HG02642 (cell line): ENCODE results near the gene WDR64.
"Not testable (repeated sequence)": the region's sequence is repeated elsewhere in the genome, so short reads cannot be mapped to it uniquely, and the experiment has no call there.

ENCODE experiments used
- ATAC-seq: cut with Tn5 transposase; IDR thresholded peaks from one replicate; pipeline ENCODE4 v1.9.1; 2021; ENCODE audit warnings: mild to moderate bottlenecking; ENCODE audit not compliant: unreplicated experiment, poor library complexity

WDR64 gene

GRCh38 chr1:241724741-241725356 is 72.8 kb downstream of the WDR64 start:
- no peak for ATAC-seq

- ATAC-seq: no peak
Measured at GRCh38 chr1:241730031-241730430, 78.0 kb downstream of the WDR64 start.

GRCh38 chr1:241733899-241734298 is 81.8 kb downstream of the WDR64 start:
- ATAC-seq: no peak

- ATAC-seq: no peak
Measured at GRCh38 chr1:241734533-241734932, 82.5 kb downstream of the WDR64 start.

- not testable (repeated sequence) for ATAC-seq
Measured at GRCh38 chr1:241735493-241735926, 83.4 kb downstream of the WDR64 start.

GRCh38 chr1:241736387-241736786 is 84.3 kb downstream of the WDR64 start:
- no peak for ATAC-seq

GRCh38 chr1:241738284-241739078 is 86.4 kb downstream of the WDR64 start:
- ATAC-seq: no peak

GRCh38 chr1:241742084-241742483 is 90.0 kb downstream of the WDR64 start:
- ATAC-seq: no peak

GRCh38 chr1:241744591-241744990 is 92.5 kb downstream of the WDR64 start:
- no peak for ATAC-seq

GRCh38 chr1:241747992-241748391 is 95.9 kb downstream of the WDR64 start:
- no peak for ATAC-seq

- no peak for ATAC-seq
Measured at GRCh38 chr1:241749041-241749944, 97.2 kb downstream of the WDR64 start.

- ATAC-seq: no peak
Measured at GRCh38 chr1:241749945-241750695, 98.0 kb downstream of the WDR64 start.

GRCh38 chr1:241751524-241751923 is 99.4 kb downstream of the WDR64 start:
- no peak for ATAC-seq

GRCh38 chr1:241762713-241763339 is 110.7 kb downstream of the WDR64 start:
- ATAC-seq: no peak

- ATAC-seq: no peak
Measured at GRCh38 chr1:241765390-241765789, 113.3 kb downstream of the WDR64 start.

GRCh38 chr1:241767737-241768136 is 115.7 kb downstream of the WDR64 start:
- no peak for ATAC-seq

- ATAC-seq: no peak
Measured at GRCh38 chr1:241770115-241770514, 118.0 kb downstream of the WDR64 start.

- ATAC-seq: no peak
Measured at GRCh38 chr1:241771117-241771516, 119.0 kb downstream of the WDR64 start.

GRCh38 chr1:241772932-241773500 is 120.9 kb downstream of the WDR64 start:
- no peak for ATAC-seq
